Upper lobe of left lung (tissue), 4 donors: Measurements from ENCODE around the gene RNF126.

ENCODE experiments used
- CTCF ChIP-seq, 6 experiments: fragments of 450-650 bp in 4 of 6; fragments of 200-600 bp in 2 of 6; sonication (generic) in 2 of 6; IDR thresholded peaks; one replicate each; pipeline ENCODE4 v1.5.1; 2016 to 2019; ENCODE audit warnings: antibody characterized with exemption in 6 of 6
- POLR2A ChIP-seq, 4 donors: fragments of 450-650 bp; IDR thresholded peaks; one replicate each; pipeline ENCODE4 v1.5.1; 2016 to 2017; ENCODE audit warnings: antibody characterized with exemption in 4 of 4, mild to moderate bottlenecking in 2 of 4

GRCh38 chr19:625257-625656, 37.8 kb downstream of the RNF126 start:
- TF ChIP-seq CTCF (IDR thresholded peaks at IDR 0.05) (no peak), POLR2A (IDR thresholded peaks at IDR 0.05) (no peak)
